ENCODE measurements around the gene C6orf62. TPM values are rescaled to one million over a fixed set of nuclear protein-coding genes. Genes with fewer than 3 reads are reported as not detected.

Gene C6orf62
- total and polyA plus RNA-seq, 12 donors = 52.3 to 121 (median 102) TPM

- no peaks in the 10 kb centered on the region for H3K9me3 ChIP-seq (replicated peaks in 1 of 3)
- H3K27ac ChIP-seq = peak overlapping the region in 3 of 5 donors; percentile 9 to 89 (median 84)
- no peak overlapping the region for H3K4me3 ChIP-seq
- peak in 2 of 7 donors; percentile 31 to 32 for DNase-seq
- WGBS, 4 donors = 70 to 82% (median 74%) methylated on average over 5 of the region's 5 CpGs
- intact Hi-C loops (cut with DNase I) = no loop called here
- no peaks in the 10 kb centered on the region for H3K27me3 ChIP-seq
- TF ChIP-seq CTCF (IDR thresholded peaks at IDR 0.05) (no peak), POLR2A (IDR thresholded peaks at IDR 0.05) (no peak)
- peaks cover 0 to 14% of the 10 kb centered on the region in 2 donors for H3K4me1 ChIP-seq (replicated peaks in 1 of 2)
- no peaks in the 10 kb centered on the region for H3K36me3 ChIP-seq (replicated peaks in 1 of 2)
These were observed 26.0 kb upstream of the C6orf62 start for GRCh38 chr6:24744911-24745310.

DNA sequence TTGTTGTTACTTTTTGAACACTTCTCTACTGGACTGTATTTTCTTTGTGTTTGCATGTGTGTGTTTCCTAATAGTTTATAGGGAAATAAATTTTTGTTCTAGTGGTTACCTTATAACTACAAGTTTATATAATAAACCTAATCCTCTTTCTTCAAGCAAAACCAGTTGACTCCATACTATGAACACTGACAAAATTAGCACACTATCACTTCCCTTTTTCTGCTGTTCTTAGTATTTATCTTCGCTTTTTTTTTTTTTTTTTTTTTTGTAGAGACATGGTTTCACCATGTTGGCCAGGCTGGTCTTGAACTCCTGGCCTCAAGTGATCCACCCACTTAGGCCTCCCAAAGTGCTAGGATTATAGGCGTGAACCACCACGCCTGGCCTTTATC, 25.0 kb upstream of the C6orf62 start:
- intact Hi-C loops (cut with DNase I) = no loop called here
- WGBS, 4 donors = 79 to 87% (median 83%) methylated on average over 3 of the region's 3 CpGs
- no peaks in the 10 kb centered on the region for H3K36me3 ChIP-seq (replicated peaks in 1 of 2)
- H3K9me3 ChIP-seq (replicated peaks in 1 of 3) = no peaks in the 10 kb centered on the region
- no peaks in the 10 kb centered on the region for H3K27me3 ChIP-seq
- H3K4me3 ChIP-seq = no peak overlapping the region
- TF ChIP-seq POLR2A (IDR thresholded peaks at IDR 0.05) (no peak), CTCF (IDR thresholded peaks at IDR 0.05) (no peak)
- DNase-seq = no peak
- peak overlapping the region in 4 of 5 donors; percentile 36 to 89 (median 61) for H3K27ac ChIP-seq
- H3K4me1 ChIP-seq (replicated peaks in 1 of 2) = peaks cover 0 to 14% of the 10 kb centered on the region in 2 donors

- no peaks in the 10 kb centered on the region for H3K9me3 ChIP-seq (replicated peaks in 1 of 3)
- H3K27me3 ChIP-seq = no peaks in the 10 kb centered on the region
- WGBS, 4 donors = 42 to 64% (median 56%) methylated on average over 2 of the region's 2 CpGs
- TF ChIP-seq POLR2A (IDR thresholded peaks at IDR 0.05) = no peak
- TF ChIP-seq CTCF (IDR thresholded peaks at IDR 0.05) = no peak
- peak overlapping the region in 1 of 4 donors; percentile 2 for H3K4me3 ChIP-seq
- intact Hi-C loops (cut with DNase I) = no loop called here
- H3K4me1 ChIP-seq (replicated peaks in 1 of 2) = peaks cover 0 to 14% of the 10 kb centered on the region in 2 donors
- peak; percentile 33 to 70 (median 57) for DNase-seq
- H3K36me3 ChIP-seq (replicated peaks in 1 of 2) = no peaks in the 10 kb centered on the region
- H3K27ac ChIP-seq = peak overlapping the region; percentile 10 to 89 (median 57)
These were observed 24.4 kb upstream of the C6orf62 start for GRCh38 chr6:24743265-24743943.

DNA sequence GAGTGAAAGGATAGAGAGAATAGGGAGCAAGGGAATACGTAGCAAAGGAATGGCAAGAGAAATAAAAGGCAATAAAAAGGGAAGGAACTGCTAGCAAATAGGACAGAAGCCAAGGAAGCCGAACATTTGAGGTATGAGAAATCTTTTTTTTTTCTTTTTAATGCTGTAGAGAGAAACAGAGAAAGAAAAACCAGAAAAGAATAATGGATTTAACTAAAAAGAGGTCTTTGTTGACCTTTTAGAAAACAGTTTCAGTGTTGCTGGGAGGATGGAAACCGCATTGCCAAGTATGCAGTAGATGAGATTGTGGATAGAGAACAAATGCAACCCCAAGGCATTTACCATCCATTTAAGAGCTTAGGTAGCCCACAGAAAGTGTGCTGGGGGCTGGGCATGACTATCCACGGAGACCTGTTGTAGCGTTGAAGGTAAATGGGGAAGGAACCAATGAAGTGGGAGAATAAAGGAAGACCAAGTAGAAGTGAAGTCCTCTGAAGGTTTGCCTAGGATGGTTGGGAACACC, 23.3 kb upstream of the C6orf62 start:
- intact Hi-C loops (cut with DNase I) = no loop called here
- Histone ChIP-seq H3K27ac (peak overlapping the region in 4 of 5 donors; percentile 10 to 89 (median 60)), H3K27me3 (no peaks in the 10 kb centered on the region), H3K4me1 (replicated peaks in 1 of 2) (peaks cover 0 to 14% of the 10 kb centered on the region in 2 donors), H3K4me3 (no peak overlapping the region), H3K36me3 (replicated peaks in 1 of 2) (no peaks in the 10 kb centered on the region), H3K9me3 (replicated peaks in 1 of 3) (no peaks in the 10 kb centered on the region)
- TF ChIP-seq POLR2A (IDR thresholded peaks at IDR 0.05) (no peak), CTCF (IDR thresholded peaks at IDR 0.05) (no peak)
- DNase-seq = no peak
- 84 to 90% (median 86%) methylated on average over 5 of the region's 5 CpGs for WGBS, 4 donors

Data from adrenal gland (tissue), 12 donors.